ENCODE data around the gene FGF1.

FGF1 gene

DNA sequence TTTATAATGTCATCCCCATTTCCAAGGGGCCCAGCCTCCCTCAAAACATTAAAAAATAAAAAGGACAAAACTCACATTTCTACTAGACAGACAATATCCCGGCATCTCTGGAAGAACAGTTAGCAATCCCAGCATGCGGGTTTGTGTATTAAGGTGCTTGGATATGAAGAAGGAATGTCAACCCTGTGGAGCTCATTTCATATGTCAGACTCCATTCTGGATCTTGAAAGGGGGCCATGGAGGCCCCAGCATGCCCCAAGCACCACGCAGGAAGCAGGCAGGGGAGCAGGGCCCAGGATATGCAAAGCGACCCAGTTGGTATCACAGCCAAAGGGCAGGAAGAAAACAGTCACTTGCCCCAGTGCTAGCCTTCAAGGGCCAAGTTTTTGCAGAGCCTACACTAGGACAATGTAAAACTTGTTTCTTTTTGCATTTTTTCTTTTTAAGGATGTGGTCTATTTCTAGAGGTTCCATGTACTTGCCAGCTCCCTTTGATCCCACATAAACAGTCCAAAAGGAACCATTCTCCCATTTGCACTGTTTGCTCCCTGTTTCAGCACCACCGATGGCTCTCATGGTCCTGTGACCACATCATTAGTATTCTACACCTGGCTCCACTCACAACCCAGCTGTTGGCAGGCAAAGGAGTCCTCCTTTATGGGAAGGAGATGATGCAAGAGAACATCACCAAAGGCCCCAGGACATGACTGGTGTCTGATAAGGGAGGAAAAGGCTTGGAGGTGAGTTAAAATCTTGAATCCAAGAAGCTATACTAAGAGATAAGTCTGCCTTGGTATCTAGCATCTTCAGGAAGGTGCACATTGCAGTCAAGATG is 58.3 kb downstream of the FGF1 start:
- no peak overlapping the region for H2AFZ ChIP-seq (ENCODE audit: low read length, unreplicated experiment)
- no peaks in the 10 kb centered on the region for H3K79me2 ChIP-seq (ENCODE audit: control insufficient read depth, insufficient read depth, low read length, unreplicated experiment)
- no peaks in the 10 kb centered on the region for H3K36me3 ChIP-seq (ENCODE audit: insufficient read depth, low read length)
- H3K4me3 ChIP-seq (ENCODE audit: low read depth, low read length) = no peak overlapping the region
- H3K4me1 ChIP-seq (ENCODE audit: control insufficient read depth, insufficient read depth, low read length, unreplicated experiment) = peaks cover 18% of the 10 kb centered on the region
- H3K27me3 ChIP-seq (ENCODE audit: insufficient read depth, low read length) = no peaks in the 10 kb centered on the region
- no peak overlapping the region for H3K27ac ChIP-seq (ENCODE audit: low read depth, low read length)

DNA sequence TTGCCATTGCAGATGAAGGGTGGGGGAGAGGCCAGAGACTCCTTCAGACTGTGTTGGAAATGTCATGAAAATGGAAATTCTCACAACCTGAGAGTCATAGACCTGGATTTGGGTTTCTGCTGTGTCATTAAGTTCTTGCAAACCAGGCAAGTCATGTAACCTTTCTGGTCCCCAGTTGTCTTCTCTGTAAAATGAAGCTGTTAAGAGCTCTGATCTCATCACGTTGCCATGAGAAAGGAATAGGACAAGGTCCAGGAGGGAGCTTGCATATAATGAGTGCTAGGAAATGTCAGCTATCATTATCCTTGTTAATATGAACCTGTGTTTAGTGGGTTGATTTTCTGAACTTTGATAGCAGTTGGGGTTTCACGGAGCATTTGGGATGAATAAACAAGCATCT is 59.1 kb downstream of the FGF1 start:
- Histone ChIP-seq H3K4me1 (ENCODE audit: control insufficient read depth, insufficient read depth, low read length, unreplicated experiment) (peaks cover 22% of the 10 kb centered on the region), H3K4me3 (ENCODE audit: low read depth, low read length) (no peak overlapping the region), H3K27me3 (ENCODE audit: insufficient read depth, low read length) (no peaks in the 10 kb centered on the region), H3K27ac (ENCODE audit: low read depth, low read length) (no peak overlapping the region), H3K79me2 (ENCODE audit: control insufficient read depth, insufficient read depth, low read length, unreplicated experiment) (no peaks in the 10 kb centered on the region), H3K36me3 (ENCODE audit: insufficient read depth, low read length) (no peaks in the 10 kb centered on the region), H2AFZ (ENCODE audit: low read length, unreplicated experiment) (no peak overlapping the region)

DNA sequence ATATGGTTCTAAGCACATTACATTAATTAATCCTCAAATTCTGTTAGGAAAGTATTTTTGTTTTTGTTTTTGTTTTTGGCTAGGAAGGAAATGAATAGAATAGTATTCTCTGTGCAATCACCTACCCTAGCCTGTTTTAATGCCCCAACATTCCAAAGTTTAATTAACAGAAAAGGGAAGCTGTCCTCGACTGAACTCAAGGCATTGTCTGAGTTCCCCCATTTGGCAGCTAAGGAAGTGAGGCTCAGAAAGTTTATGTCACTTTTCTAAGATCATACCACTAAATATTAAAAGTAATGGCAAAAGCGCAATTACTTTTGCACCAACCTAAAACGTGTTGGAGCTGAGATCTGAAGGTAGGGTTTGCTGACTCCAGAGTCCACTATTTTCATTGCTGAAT is 59.8 kb downstream of the FGF1 start:
- Histone ChIP-seq H3K79me2 (ENCODE audit: control insufficient read depth, insufficient read depth, low read length, unreplicated experiment) (no peaks in the 10 kb centered on the region), H3K27me3 (ENCODE audit: insufficient read depth, low read length) (no peaks in the 10 kb centered on the region), H2AFZ (ENCODE audit: low read length, unreplicated experiment) (no peak overlapping the region), H3K4me3 (ENCODE audit: low read depth, low read length) (no peak overlapping the region), H3K36me3 (ENCODE audit: insufficient read depth, low read length) (no peaks in the 10 kb centered on the region), H3K4me1 (ENCODE audit: control insufficient read depth, insufficient read depth, low read length, unreplicated experiment) (peaks cover 29% of the 10 kb centered on the region), H3K27ac (ENCODE audit: low read depth, low read length) (no peak overlapping the region)

DNA sequence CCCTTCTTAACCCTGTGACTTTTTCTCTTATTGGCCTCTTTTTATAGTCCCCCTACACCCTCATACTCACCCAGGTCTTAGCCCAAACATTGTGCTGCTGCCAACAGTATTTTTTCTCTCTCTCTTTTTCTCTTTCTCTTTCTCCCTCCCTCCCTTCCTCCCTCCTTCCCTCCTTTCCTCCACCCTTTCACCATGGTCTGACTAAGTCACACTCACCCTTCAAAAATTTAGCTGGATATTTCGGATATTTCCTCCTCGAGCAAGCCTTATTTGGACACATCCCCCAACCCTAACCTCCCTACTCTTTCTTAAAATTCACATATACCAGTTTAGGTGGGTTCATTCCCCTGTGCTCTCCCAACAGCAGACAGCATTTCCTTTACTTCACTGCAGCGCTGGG is 64.7 kb downstream of the FGF1 start:
- Histone ChIP-seq H3K79me2 (ENCODE audit: control insufficient read depth, insufficient read depth, low read length, unreplicated experiment) (no peaks in the 10 kb centered on the region), H3K27me3 (ENCODE audit: insufficient read depth, low read length) (no peaks in the 10 kb centered on the region), H3K4me1 (ENCODE audit: control insufficient read depth, insufficient read depth, low read length, unreplicated experiment) (peaks cover 49% of the 10 kb centered on the region), H2AFZ (ENCODE audit: low read length, unreplicated experiment) (peak overlapping the region; percentile 20), H3K27ac (ENCODE audit: low read depth, low read length) (peak overlapping the region; percentile 68), H3K36me3 (ENCODE audit: insufficient read depth, low read length) (peaks cover 3% of the 10 kb centered on the region; the same call in 1 of the 2 replicates), H3K4me3 (ENCODE audit: low read depth, low read length) (peak overlapping the region; percentile 38; the same call in 1 of the 2 replicates)

DNA sequence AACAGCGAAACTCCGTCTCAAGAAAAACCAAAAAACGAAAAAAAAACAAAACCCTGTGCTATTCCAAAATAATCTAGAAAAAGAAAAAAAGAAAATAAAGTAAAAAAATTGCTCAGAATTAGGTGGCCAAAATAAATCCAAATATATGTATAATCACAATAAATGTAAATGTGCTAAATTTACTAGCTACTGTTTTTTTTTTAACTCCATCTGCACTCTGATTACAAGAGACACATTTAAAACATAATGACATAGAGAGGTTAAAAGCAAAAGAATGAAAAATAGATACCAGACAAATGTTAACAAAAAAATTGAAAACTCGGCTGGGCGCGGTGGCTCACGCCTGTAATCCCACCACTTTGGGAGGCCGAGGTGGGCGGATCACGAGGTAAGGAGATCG is 66.1 kb downstream of the FGF1 start:
- Histone ChIP-seq H3K4me3 (ENCODE audit: low read depth, low read length) (no peak overlapping the region), H3K27me3 (ENCODE audit: insufficient read depth, low read length) (no peaks in the 10 kb centered on the region), H3K27ac (ENCODE audit: low read depth, low read length) (no peak overlapping the region), H3K36me3 (ENCODE audit: insufficient read depth, low read length) (peaks cover 3% of the 10 kb centered on the region; the same call in 1 of the 2 replicates), H2AFZ (ENCODE audit: low read length, unreplicated experiment) (no peak overlapping the region), H3K79me2 (ENCODE audit: control insufficient read depth, insufficient read depth, low read length, unreplicated experiment) (no peaks in the 10 kb centered on the region), H3K4me1 (ENCODE audit: control insufficient read depth, insufficient read depth, low read length, unreplicated experiment) (peaks cover 35% of the 10 kb centered on the region)

DNA sequence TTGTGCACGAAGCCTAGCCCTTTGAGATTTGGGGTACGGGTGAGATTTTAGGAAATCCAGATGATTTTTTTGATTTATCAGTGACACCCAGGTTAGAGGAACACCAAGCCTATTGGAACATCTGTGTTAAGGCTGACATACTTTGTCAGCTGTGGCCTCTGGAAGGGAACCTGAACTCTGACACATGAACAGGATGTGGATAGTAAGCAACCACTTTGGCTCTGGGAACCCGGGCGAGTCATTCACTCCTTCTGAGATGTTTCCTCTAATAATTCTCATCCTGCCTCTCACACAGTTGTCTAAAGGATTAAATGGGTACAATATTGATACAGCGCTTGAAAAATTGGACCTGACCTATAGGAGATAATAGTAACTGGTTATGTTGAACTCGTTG is 67.8 kb downstream of the FGF1 start:
- Histone ChIP-seq H3K79me2 (ENCODE audit: control insufficient read depth, insufficient read depth, low read length, unreplicated experiment) (no peaks in the 10 kb centered on the region), H2AFZ (ENCODE audit: low read length, unreplicated experiment) (peak overlapping the region; percentile 26), H3K27ac (ENCODE audit: low read depth, low read length) (peak overlapping the region; percentile 64), H3K4me1 (ENCODE audit: control insufficient read depth, insufficient read depth, low read length, unreplicated experiment) (peaks cover 34% of the 10 kb centered on the region), H3K4me3 (ENCODE audit: low read depth, low read length) (no peak overlapping the region), H3K27me3 (ENCODE audit: insufficient read depth, low read length) (no peaks in the 10 kb centered on the region), H3K36me3 (ENCODE audit: insufficient read depth, low read length) (peaks cover 3% of the 10 kb centered on the region; the same call in 1 of the 2 replicates)

DNA sequence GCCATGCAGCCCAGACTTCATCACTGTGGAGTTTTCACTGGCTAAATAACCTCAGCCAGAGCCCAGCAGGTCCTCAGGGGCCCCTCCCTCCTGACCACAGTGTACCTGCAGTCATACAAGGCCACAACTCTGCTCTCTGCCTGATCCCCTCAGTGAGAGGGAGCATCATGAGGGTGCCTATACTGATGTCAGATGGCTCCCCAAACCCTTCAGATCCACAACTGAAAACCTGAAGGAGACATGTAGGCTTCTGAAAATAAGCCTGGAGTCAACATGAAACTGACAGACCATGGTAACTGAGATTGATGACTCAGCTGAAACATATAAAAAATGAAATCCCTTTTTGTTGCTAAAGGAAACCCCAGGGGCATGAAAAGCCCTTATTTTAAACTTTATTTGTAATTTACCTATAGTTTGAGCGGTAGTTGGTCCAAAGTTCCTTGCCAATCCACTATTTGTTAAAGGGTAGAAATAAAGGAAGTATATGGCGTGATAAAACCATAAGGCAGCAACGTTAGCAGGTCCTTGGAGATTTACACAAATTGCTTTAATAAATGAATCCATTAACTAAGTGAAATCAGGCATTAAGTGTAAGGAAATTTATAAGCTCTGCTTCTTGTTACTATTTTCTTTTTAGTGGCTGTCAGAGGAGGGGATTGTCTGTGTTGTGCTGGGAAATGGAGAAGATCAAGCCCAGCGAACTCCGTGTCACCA is 68.3 kb downstream of the FGF1 start:
- Histone ChIP-seq H3K36me3 (ENCODE audit: insufficient read depth, low read length) (peaks cover 3% of the 10 kb centered on the region; the same call in 1 of the 2 replicates), H2AFZ (ENCODE audit: low read length, unreplicated experiment) (peak overlapping the region; percentile 26), H3K4me3 (ENCODE audit: low read depth, low read length) (no peak overlapping the region), H3K4me1 (ENCODE audit: control insufficient read depth, insufficient read depth, low read length, unreplicated experiment) (peaks cover 37% of the 10 kb centered on the region), H3K27me3 (ENCODE audit: insufficient read depth, low read length) (no peaks in the 10 kb centered on the region), H3K27ac (ENCODE audit: low read depth, low read length) (peak overlapping the region; percentile 64), H3K79me2 (ENCODE audit: control insufficient read depth, insufficient read depth, low read length, unreplicated experiment) (no peaks in the 10 kb centered on the region)

DNA sequence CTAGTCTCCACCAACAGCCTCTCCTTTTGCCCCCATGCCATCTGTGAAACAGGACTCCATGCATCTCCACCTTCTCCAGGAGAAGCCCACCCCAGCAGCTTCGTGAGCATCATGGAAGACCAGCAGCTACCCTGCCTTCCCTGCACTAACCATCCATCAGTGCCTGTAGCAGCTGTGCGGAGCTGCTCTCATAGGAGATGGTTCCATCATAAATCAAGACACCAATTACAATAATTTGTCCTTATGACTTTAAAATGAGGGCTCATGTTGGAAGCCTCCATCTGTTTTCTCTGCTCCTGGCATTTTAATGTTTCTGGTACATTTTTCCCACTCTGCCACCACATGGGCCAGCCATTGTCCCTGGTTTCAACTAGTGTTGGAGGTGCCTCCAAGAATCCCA is 69.9 kb downstream of the FGF1 start:
- H3K27ac ChIP-seq (ENCODE audit: low read depth, low read length) = no peak overlapping the region
- H3K79me2 ChIP-seq (ENCODE audit: control insufficient read depth, insufficient read depth, low read length, unreplicated experiment) = no peaks in the 10 kb centered on the region
- peaks cover 24% of the 10 kb centered on the region for H3K4me1 ChIP-seq (ENCODE audit: control insufficient read depth, insufficient read depth, low read length, unreplicated experiment)
- peaks cover 3% of the 10 kb centered on the region; the same call in 1 of the 2 replicates for H3K36me3 ChIP-seq (ENCODE audit: insufficient read depth, low read length)
- no peaks in the 10 kb centered on the region for H3K27me3 ChIP-seq (ENCODE audit: insufficient read depth, low read length)
- H2AFZ ChIP-seq (ENCODE audit: low read length, unreplicated experiment) = no peak overlapping the region
- no peak overlapping the region for H3K4me3 ChIP-seq (ENCODE audit: low read depth, low read length)

DNA sequence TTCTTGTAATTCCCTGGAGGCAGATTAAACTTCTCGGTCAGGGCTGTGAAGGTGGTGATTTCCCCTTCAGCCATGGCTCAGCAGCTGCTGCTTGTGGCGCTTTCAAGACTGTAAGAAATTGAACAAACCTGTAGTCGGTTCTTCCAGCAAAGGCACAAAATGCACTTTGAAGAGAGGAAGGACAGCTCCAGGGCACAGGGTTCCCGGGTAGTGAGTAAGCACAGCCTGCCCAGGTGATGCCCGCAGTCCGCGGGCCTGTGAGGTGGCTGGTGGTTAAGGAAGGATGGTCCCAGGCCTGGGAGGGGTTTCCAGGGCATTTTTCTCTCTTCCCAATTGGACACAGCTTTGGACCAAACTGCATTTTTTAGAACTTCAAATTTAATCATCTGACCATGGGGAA is 71.8 kb downstream of the FGF1 start:
- no peaks in the 10 kb centered on the region for H3K79me2 ChIP-seq (ENCODE audit: control insufficient read depth, insufficient read depth, low read length, unreplicated experiment)
- H3K4me1 ChIP-seq (ENCODE audit: control insufficient read depth, insufficient read depth, low read length, unreplicated experiment) = peaks cover 21% of the 10 kb centered on the region
- H2AFZ ChIP-seq (ENCODE audit: low read length, unreplicated experiment) = no peak overlapping the region
- H3K36me3 ChIP-seq (ENCODE audit: insufficient read depth, low read length) = no peaks in the 10 kb centered on the region
- no peak overlapping the region for H3K4me3 ChIP-seq (ENCODE audit: low read depth, low read length)
- no peak overlapping the region for H3K27ac ChIP-seq (ENCODE audit: low read depth, low read length)
- no peaks in the 10 kb centered on the region for H3K27me3 ChIP-seq (ENCODE audit: insufficient read depth, low read length)

DNA sequence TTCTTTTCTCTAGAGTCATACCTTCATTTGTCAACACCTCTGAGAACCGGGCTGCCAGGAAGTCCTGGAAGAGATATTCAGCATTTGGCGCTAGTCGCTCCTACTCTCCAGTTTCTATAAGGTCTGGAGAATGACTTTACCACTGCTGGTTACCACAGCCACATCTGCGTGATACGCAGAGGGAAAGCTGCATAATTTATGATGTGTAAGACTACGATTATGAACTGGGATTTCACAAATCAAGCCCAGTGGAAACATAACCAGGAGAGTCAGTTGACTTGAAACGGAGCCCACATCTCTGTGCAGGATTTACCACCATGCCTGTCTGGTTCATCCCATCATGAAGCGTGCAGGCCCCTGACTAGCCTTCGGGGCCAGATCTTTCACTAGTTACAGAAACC is 72.6 kb downstream of the FGF1 start:
- H3K36me3 ChIP-seq (ENCODE audit: insufficient read depth, low read length) = no peaks in the 10 kb centered on the region
- H2AFZ ChIP-seq (ENCODE audit: low read length, unreplicated experiment) = no peak overlapping the region
- no peak overlapping the region for H3K4me3 ChIP-seq (ENCODE audit: low read depth, low read length)
- no peaks in the 10 kb centered on the region for H3K79me2 ChIP-seq (ENCODE audit: control insufficient read depth, insufficient read depth, low read length, unreplicated experiment)
- H3K4me1 ChIP-seq (ENCODE audit: control insufficient read depth, insufficient read depth, low read length, unreplicated experiment) = peaks cover 17% of the 10 kb centered on the region
- H3K27ac ChIP-seq (ENCODE audit: low read depth, low read length) = no peak overlapping the region
- H3K27me3 ChIP-seq (ENCODE audit: insufficient read depth, low read length) = no peaks in the 10 kb centered on the region

Measured in ACC112 (cell line).